Erythroblast (primary cell): ENCODE measurements around the gene PLIN3.
"Not testable (repeated sequence)": the region's sequence is repeated elsewhere in the genome, so short reads cannot be mapped to it uniquely, and the experiment has no call there.

Experiments
- DNase-seq, 2 experiments: peaks; one replicate each; lab custom pipeline; 2025; lab: John Stamatoyannopoulos, UW
- GATA1 ChIP-seq: IDR thresholded peaks from 2 replicates; pipeline ENCODE4 v1.6.1; 2011; ENCODE audit warnings: low read depth, mild to moderate bottlenecking, control low read depth, low read length, moderate library complexity
- POLR2A ChIP-seq: IDR thresholded peaks from 2 replicates; pipeline ENCODE4 v1.6.1; 2011; ENCODE audit warnings: mild to moderate bottlenecking, low read length

PLIN3 gene

GRCh38 chr19:4795400-4795799 is 72.1 kb downstream of the PLIN3 start:
- no peak for TF ChIP-seq POLR2A
- TF ChIP-seq GATA1: no peak

GRCh38 chr19:4794971-4795370 is 72.5 kb downstream of the PLIN3 start:
- DNase-seq: no peak

More at GRCh38 chr19:4795400-4795799, 72.1 kb downstream of the PLIN3 start:
- DNase-seq: no peak

DNA sequence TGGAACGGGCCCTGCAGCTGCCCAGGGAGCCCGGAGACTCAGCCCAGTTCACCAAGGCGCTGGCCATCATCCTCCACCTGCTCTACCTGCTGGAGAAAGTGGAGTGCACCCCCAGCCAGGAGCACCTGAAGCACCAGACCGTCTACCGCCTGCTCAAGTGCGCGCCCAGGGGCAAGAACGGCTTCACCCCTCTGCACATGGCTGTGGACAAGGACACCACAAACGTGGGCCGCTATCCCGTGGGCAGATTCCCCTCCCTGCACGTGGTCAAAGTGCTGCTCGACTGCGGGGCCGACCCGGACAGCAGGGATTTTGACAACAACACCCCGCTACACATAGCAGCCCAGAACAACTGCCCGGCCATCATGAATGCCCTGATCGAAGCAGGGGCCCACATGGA is 74.2 kb downstream of the PLIN3 start:
- DNase-seq: not testable (repeated sequence)

More at GRCh38 chr19:4794971-4795370, 72.5 kb downstream of the PLIN3 start:
- TF ChIP-seq GATA1 (no peak), POLR2A (no peak)

DNA sequence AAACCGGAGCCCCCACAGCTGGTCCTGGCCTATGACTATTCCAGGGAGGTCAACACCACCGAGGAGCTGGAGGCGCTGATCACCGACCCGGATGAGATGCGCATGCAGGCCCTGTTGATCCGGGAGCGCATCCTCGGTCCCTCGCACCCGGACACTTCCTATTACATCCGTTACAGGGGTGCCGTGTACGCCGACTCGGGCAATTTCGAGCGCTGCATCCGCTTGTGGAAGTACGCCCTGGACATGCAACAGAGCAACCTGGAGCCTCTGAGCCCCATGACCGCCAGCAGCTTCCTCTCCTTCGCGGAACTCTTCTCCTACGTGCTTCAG is 74.6 kb downstream of the PLIN3 start:
- not testable (repeated sequence) for DNase-seq

GRCh38 chr19:4792019-4792865 is 75.2 kb downstream of the PLIN3 start:
- DNase-seq: peak; percentile 56 to 74

DNA sequence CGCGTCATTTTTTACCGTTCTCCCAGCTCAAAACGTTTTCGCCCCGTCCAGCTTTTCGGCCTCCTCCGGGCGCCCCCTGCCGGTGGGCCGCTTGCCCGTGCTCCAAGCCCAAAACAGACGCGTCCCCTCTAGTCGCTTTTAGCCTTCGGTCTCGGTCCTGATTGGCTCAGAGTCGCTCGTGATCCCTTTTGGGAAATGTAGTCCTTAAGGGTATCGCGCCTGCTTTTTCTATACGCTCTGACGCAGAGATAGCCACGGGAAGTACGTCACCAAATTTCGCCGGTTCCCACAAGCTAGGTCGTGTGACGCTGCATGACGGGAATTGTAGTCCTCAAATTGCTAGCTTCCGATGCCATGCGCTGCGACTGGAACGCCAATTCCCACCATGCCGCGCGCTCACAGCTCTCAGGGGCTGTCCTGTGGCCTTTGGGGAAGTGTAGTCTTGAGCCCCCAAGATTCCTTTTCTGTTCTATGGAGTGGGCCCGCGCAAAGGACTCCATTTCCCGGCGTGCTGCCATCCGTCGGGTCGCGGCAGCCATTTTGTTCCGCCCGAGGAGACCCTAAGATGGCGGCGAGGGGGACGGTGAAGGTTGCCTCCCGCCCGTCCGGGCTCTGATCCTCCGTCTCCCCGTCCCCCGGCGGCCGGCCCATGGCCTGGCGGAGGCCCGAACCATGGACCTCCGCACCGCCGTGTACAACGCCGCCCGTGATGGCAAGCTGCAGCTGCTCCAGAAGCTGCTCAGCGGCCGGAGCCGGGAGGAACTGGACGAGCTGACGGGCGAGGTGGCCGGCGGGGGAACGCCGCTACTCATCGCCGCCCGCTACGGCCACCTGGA is 76.1 kb downstream of the PLIN3 start, which contains the start of gene FEM1A:
Gene FEM1A (plus strand): TSS at position 552 of the 836 bp plus-strand sequence. CDS start 121 bp downstream, at position 673.
- TF ChIP-seq POLR2A (peak; percentile 83), GATA1 (no peak)
- peak; percentile 100 for DNase-seq
